ENCODE results near the gene PPP1R16B.
"Not testable (repeated sequence)": the region's sequence is repeated elsewhere in the genome, so short reads cannot be mapped to it uniquely, and the experiment has no call there.

PPP1R16B gene

GRCh38 chr20:38794057-38794456 is 11.4 kb upstream of the PPP1R16B start:
- not testable (repeated sequence) for DNase-seq

DNA sequence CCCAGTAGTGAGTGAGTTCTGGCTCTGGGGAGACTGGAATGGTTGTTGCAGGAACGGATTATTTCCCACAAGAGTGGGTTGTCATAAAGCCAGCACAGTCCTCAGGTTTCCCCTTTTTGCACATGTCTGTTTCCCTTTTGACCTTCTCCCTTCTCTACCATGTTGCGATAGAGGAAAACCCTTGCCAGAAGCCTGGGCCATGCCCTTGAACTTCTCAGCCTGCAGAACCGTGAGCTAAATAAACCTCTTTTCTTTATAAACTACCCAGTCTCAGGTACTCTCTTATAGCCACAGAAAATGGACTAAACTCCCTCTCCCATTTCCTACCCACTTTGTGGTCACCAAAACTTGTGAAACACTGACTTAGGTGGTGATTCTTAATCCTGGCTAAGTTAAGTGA is 7.2 kb upstream of the PPP1R16B start:
- no peak for DNase-seq

GRCh38 chr20:38799203-38799602 is 6.3 kb upstream of the PPP1R16B start:
- DNase-seq: no peak

GRCh38 chr20:38800882-38801281 is 4.6 kb upstream of the PPP1R16B start:
- no peak for DNase-seq

DNA sequence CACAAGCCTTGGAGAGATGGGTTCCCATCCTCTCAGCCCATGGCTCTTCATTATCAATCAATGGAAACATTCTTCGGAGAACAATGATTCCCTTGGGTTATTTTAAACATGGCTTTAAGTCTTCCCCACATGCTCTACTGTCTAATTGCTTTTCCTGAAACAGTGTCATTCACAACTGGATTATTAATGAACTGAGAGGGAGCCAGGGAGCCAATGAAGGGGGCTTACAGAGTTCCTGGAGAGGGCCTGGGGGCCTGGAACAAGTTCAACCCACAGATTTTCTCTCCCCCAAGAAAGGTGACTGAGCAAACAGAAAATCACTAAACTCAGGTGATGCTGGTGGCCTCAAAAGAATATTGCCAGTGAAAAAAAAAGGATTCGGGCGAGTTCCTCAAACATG is 1.3 kb upstream of the PPP1R16B start:
- DNase-seq: no peak

- peak; percentile 23 for DNase-seq
These were observed 605 bp upstream of the PPP1R16B start for GRCh38 chr20:38804682-38805501.

DNA sequence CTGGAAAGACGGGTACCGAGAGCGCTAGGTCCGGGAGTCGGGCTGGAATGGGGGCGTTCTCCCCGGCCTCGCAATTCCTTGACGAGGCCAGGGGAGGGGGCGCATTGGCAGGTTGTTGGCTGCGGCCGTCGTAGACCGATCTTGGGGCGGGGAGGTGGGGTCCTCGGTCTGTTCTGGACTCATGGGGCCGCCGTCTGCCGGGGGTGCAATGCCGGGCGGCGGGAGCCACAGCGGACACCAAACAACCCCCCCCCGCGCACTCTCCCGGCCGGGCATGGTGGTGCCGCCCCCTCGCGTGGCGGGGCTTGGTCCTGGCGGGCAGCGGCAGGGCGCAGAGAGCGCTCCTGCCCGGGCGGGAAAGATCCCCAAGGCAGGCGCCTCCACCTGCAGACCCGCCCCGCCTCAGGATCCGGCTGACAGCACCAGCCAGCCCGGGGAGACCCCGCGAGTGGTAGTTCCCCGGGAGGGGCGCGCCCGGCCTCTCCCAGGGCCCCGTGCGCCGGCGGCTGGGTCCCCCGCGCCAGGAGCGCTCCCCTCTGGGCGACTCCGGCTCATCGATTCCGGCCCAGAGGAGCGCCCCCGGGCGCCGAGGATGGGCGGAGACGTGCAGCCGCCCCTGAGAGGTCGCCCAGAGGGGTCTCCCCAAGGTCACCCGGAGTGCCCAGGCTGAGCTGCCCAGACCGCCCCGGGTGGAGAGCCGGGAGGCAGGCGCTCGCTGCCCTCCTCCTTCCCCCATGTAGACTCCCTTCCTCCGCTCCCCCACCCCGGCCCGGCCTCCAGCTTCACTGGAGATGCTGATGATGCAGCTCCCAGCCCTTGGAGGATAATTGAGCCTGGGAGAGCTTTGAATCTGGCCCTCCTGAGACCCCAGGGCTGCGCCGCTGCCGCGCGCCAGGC is 709 bp downstream of the PPP1R16B start:
- DNase-seq: peak; percentile 36

DNA sequence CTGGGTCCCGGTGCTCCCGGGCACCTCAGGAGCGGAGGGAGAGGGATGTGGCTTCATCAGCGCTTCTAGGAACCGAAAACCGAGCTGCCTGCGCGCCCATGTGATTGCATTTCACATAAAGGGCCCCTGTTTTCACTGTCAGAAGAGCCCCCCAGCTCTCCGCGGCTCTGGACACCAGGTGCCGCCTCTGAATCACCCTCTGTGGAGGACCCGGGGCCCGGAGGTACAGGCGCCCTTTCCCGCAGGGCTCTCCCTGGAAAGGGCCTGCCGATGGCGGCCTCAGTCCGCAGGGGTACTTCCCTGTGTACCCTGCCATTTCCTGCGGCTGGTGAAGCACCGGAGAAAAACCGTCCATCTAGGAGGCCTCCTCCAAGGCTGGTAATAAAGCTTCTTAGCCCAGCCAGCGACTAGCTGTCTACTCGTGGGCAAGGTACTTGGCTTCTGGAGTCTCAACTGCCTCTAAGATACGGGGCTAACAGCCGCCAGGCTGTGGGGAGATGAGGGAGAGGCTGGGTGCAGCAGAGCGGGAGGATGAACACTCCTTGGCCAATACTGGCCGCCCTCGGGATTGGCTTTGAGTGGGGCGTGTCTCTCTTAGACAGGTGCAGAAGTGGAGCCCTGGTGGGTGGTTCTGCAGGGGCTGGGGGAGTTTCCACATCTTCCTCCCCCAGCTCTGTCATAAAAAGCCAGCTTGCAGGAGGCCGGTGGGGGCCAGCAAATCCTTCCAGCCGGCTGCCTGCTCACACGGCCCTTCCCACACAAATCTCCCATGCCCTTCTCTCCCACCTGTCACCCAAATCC is 1.6 kb downstream of the PPP1R16B start:
- peak; percentile 22 for DNase-seq

GRCh38 chr20:38809942-38810341 is 4.4 kb downstream of the PPP1R16B start:
- DNase-seq: no peak

GRCh38 chr20:38810926-38811630 is 5.6 kb downstream of the PPP1R16B start:
- no peak for DNase-seq

DNA sequence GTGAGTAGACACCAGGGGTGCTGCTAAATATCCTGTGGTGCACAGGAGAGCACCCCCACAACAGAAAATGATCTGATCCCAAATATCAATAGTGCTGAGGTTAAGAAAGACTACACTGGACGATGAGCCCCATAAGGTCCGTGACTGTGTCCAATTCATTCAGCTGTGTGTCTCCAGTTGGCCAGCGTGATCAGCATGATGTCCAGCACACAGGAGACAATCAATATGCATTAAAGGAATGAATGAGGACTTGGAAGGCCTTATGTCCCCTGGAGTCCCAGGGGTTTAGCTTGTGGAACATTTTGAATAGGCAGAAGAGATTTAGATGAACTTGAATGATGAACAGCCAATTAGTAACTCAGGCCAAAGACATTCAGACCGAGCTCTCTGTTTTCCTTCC is 6.3 kb downstream of the PPP1R16B start:
- no peak for DNase-seq

GRCh38 chr20:38812182-38812581 is 6.7 kb downstream of the PPP1R16B start:
- no peak for DNase-seq

- DNase-seq: no peak
These were observed 7.4 kb downstream of the PPP1R16B start for GRCh38 chr20:38812709-38813573.

GRCh38 chr20:38813574-38813962 is 8.1 kb downstream of the PPP1R16B start:
- not testable (repeated sequence) for DNase-seq

DNA sequence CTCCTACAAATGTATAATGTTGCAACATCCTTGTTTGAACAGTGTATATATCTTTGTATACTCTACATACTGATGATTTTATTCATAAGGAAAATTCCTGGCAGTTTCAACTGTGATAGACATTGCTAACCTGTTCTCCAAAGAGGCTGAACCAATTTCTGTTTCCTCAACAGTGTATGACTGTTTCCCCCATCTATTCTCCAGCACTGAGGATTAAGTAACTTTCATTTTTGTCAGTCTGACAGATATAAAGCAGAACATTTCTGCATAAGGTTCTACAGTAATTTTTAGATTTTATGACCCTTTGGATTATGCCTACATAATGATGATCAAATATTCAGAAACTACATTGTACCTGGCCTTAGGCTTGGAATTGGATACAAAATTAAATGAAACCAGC is 9.9 kb downstream of the PPP1R16B start:
- no peak for DNase-seq

GRCh38 chr20:38818113-38819065 is 12.9 kb downstream of the PPP1R16B start:
- DNase-seq: no peak

- no peak for DNase-seq
These were observed 20.0 kb downstream of the PPP1R16B start for GRCh38 chr20:38825571-38825900.

GRCh38 chr20:38825901-38826625 is 20.6 kb downstream of the PPP1R16B start:
- no peak for DNase-seq

DNA sequence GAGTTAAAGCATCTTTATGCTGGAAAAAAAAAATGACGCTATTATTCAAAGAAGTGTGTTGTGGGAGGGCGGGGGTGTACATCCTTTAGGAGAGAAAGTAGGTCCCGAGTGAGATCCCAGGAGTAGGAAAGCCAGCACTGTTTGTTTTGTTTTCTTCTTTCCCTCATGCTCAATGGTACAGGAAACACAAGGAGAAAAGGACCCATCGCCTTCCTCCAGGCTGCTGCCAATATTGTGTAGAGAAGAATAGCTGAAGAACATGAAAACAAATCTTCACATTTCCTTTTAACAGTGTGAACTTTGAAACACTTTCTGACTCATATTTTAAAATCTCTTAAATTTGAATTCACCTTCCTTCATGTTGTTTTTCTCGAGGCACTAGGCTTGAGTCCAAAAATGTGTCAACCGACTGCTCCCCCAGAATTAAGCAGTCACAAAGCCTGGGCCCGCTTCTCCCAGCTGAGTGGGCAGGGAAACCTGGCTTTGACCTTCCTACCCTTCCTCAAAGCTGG is 22.3 kb downstream of the PPP1R16B start:
- DNase-seq: no peak

All from activated naive CD4-positive, alpha-beta T cell treated with anti-CD3 and anti-CD28 coated beads, Interleukin-2, amount 50 U/mL, for 16 hours (primary cell).